Stimulated activated CD4-positive, alpha-beta T cell treated with anti-CD3 and anti-CD28 coated beads, TNF-alpha, amount 100 ng/mL, for 48 hours (primary cell): ENCODE results near the gene TMEM150A.
"Not testable (repeated sequence)": the region's sequence is repeated elsewhere in the genome, so short reads cannot be mapped to it uniquely, and the experiment has no call there.

Source experiments
- DNase-seq, 3 donors: peaks; one replicate each; pipeline ENCODE4 v3.0.0-alpha.2; 2020; ENCODE audit warnings: low read depth in 3 of 3

The TMEM150A gene

GRCh38 chr2:85593023-85593422 lies 9.5 kb downstream of the TMEM150A start:
- no peak for DNase-seq

GRCh38 chr2:85592299-85592698 lies 10.2 kb downstream of the TMEM150A start:
- DNase-seq: not testable (repeated sequence)

GRCh38 chr2:85591563-85591962 lies 10.9 kb downstream of the TMEM150A start:
- DNase-seq: no peak

GRCh38 chr2:85590950-85591349 lies 11.5 kb downstream of the TMEM150A start:
- no peak for DNase-seq

GRCh38 chr2:85589982-85590791 lies 12.3 kb downstream of the TMEM150A start:
- no peak for DNase-seq

- no peak for DNase-seq
Measured at GRCh38 chr2:85589181-85589580, 13.3 kb downstream of the TMEM150A start.

- no peak for DNase-seq
Measured at GRCh38 chr2:85588645-85589044, 13.9 kb downstream of the TMEM150A start.

GRCh38 chr2:85588236-85588635 lies 14.3 kb downstream of the TMEM150A start:
- no peak for DNase-seq

- no peak for DNase-seq
Measured at GRCh38 chr2:85585781-85586105, 16.8 kb downstream of the TMEM150A start.

GRCh38 chr2:85584857-85585780 lies 17.4 kb downstream of the TMEM150A start:
- DNase-seq: no peak

- no peak for DNase-seq
Measured at GRCh38 chr2:85584354-85584856, 18.1 kb downstream of the TMEM150A start, which contains the start of gene VAMP5. Gene VAMP5 (plus strand): TSS chr2:85584431. CDS start chr2:85584491, 60 bp downstream.

GRCh38 chr2:85583667-85584353 lies 18.7 kb downstream of the TMEM150A start:
- DNase-seq: no peak

GRCh38 chr2:85582492-85582891 lies 20.0 kb downstream of the TMEM150A start:
- DNase-seq: no peak

- no peak for DNase-seq
Measured at GRCh38 chr2:85580206-85580605, 22.3 kb downstream of the TMEM150A start.

GRCh38 chr2:85579266-85579935 lies 23.1 kb downstream of the TMEM150A start:
- DNase-seq: no peak

GRCh38 chr2:85578243-85579180 lies 24.0 kb downstream of the TMEM150A start:
- no peak for DNase-seq

- DNase-seq: peak in 1 of 3 donors; percentile 63
Measured at GRCh38 chr2:85577386-85578242, 24.9 kb downstream of the TMEM150A start, which contains the start of gene VAMP8. Gene VAMP8 (plus strand): TSS chr2:85577586. CDS start chr2:85577647, 61 bp downstream.

- no peak for DNase-seq
Measured at GRCh38 chr2:85577063-85577385, 25.5 kb downstream of the TMEM150A start.

- DNase-seq: no peak
Measured at GRCh38 chr2:85575739-85576138, 26.8 kb downstream of the TMEM150A start.
